Hepatocyte (in vitro differentiated cells): Measurements from ENCODE around the gene KRTAP4-16.

Experiments used
- EZH2 ChIP-seq: fragments of 200-600 bp; sonication (generic); IDR thresholded peaks from 2 replicates; pipeline ENCODE4 v1.6.1; 2016; ENCODE audit warnings: antibody characterized with exemption, mild to moderate bottlenecking, borderline replicate concordance
- EZH2phosphoT487 ChIP-seq: fragments of 200-600 bp; sonication (generic); IDR thresholded peaks from one replicate; pipeline ENCODE4 v1.6.1; 2018; ENCODE audit warnings: antibody characterized with exemption, mild to moderate bottlenecking, low read depth, moderate library complexity; ENCODE audit not compliant: unreplicated experiment, severe bottlenecking
- TF ChIP-seq, protein P1 (sequence below): fragments of 200-600 bp; sonication (generic); IDR thresholded peaks from 2 replicates; pipeline ENCODE4 v1.5.1; 2016; ENCODE audit warnings: antibody characterized with exemption, mild to moderate bottlenecking; ENCODE audit not compliant: poor library complexity

DNA sequence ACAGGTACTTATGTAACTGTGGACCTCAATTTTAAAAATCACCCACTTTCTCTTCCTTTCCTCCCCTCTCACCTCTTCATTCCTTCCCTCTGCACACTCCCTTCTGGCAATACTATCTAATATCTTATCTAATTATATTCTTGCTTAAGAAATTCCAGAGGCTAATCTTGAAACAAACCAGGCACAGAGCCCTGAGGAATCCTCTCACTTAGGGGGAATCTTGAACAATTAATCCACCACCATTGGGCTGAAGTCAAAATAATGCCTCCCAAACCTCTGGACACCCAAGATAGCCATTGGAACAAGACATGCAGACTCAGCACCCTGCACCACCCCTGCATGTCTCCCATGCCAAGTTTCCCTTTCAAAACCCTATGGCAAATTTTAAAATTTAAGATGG is 39.4 kb upstream of the KRTAP4-16 start:
- TF ChIP-seq, protein P1, sequence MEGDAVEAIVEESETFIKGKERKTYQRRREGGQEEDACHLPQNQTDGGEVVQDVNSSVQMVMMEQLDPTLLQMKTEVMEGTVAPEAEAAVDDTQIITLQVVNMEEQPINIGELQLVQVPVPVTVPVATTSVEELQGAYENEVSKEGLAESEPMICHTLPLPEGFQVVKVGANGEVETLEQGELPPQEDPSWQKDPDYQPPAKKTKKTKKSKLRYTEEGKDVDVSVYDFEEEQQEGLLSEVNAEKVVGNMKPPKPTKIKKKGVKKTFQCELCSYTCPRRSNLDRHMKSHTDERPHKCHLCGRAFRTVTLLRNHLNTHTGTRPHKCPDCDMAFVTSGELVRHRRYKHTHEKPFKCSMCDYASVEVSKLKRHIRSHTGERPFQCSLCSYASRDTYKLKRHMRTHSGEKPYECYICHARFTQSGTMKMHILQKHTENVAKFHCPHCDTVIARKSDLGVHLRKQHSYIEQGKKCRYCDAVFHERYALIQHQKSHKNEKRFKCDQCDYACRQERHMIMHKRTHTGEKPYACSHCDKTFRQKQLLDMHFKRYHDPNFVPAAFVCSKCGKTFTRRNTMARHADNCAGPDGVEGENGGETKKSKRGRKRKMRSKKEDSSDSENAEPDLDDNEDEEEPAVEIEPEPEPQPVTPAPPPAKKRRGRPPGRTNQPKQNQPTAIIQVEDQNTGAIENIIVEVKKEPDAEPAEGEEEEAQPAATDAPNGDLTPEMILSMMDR = no peak
- no peak for TF ChIP-seq EZH2
- TF ChIP-seq EZH2phosphoT487 = no peak
